Testis (tissue), 2 donors: ENCODE results near the gene MLPH.

Experiments used
- POLR2A ChIP-seq: fragments of 450-650 bp; IDR thresholded peaks from one replicate; pipeline ENCODE4 v1.6.1; 2017; ENCODE audit warnings: antibody characterized with exemption, mild to moderate bottlenecking, moderate library complexity
- TF ChIP-seq, protein P1 (sequence below), 3 experiments: fragments of 450-650 bp in 2 of 3; fragments of 200-600 bp in 1 of 3; sonication (generic) in 1 of 3; IDR thresholded peaks; one replicate each; pipeline ENCODE4 v1.5.1; 2016 to 2019; ENCODE audit warnings: antibody characterized with exemption in 3 of 3, mild to moderate bottlenecking in 2 of 3, moderate library complexity in 1 of 3

DNA sequence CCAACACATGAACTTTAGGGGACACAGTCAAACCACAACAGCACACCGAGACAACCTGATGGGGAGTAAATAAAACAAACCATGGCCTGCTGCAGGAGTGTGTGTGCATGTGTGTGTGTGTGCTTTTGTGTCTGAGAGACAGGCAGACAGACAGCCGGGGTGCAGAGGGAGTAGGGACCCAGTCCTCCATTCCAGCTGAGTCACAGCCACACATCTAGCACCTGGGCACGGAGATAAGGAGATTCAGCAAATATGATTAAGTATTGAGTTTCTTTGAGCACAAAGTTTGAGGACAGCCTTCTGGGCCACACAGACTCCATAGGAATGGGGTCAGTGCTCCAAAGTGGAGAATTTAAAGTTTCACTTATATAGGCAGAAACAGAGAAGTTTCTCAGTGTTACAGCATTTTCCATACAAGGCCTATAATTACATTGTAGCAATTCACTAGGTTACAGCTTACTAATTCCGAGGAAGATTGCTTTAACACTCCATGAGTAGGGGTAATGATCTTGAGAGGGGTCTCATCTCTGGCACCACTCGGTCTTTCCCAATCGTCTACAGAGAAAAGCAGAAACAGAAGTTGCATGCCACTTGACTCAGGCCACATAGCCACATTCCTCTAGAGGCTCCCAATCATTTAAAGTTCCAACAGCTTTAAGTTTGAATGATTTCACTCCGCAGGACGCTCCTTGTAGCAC lies 48.5 kb downstream of the MLPH start:
- TF ChIP-seq, protein P1, sequence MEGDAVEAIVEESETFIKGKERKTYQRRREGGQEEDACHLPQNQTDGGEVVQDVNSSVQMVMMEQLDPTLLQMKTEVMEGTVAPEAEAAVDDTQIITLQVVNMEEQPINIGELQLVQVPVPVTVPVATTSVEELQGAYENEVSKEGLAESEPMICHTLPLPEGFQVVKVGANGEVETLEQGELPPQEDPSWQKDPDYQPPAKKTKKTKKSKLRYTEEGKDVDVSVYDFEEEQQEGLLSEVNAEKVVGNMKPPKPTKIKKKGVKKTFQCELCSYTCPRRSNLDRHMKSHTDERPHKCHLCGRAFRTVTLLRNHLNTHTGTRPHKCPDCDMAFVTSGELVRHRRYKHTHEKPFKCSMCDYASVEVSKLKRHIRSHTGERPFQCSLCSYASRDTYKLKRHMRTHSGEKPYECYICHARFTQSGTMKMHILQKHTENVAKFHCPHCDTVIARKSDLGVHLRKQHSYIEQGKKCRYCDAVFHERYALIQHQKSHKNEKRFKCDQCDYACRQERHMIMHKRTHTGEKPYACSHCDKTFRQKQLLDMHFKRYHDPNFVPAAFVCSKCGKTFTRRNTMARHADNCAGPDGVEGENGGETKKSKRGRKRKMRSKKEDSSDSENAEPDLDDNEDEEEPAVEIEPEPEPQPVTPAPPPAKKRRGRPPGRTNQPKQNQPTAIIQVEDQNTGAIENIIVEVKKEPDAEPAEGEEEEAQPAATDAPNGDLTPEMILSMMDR (IDR thresholded peaks at IDR 0.05): no peak
- no peak for TF ChIP-seq POLR2A
